Measurements from ENCODE around the gene CTRB2. TPM values are rescaled to one million over a fixed set of nuclear protein-coding genes. Genes with fewer than 3 reads are reported as not detected.

Gene CTRB2
- total RNA-seq, 3 donors from 2014 or later: not detected

DNA sequence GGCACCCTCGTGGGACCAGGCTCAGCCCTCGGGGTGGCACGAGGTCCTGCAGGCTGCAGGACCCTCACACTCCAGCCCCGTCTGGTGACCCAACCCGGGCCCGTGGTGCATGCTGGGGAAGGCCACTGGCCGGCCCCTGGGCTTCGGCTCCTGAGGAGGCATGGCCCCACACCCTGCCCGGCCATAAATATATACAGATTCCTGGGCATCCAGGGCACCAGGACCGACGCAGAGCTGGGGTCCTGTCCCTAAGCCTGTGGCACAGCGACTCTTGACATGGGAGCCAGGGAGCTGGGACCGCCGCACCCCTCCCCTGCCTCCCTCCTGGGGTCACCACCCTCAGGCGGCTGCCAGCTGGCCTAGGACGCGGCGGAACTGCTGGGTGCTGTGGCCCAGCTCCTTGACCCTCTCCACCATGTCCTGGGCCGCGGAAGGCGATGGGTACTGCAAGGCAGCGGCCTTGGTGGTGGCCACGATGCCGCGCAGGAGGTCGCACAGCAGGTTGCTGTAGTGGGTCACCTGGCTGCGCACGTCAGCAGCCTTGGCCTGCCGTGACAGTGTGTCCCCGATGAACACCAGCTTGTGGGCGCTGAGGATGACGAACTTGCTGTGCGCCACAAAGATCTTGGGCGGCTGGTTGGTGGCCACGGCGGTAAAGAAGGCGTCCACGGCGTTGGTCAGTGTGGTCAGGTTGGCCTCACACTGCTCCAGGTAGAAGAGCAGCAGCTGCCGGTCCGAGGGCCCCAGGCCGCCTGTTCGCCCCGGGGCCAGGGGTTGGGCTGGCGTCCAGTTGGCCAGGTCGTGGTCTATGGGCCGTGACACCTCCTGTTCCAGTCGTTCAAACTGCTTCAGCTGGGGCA is 22.4 kb upstream of the CTRB2 start:
- Histone ChIP-seq H3K36me3 (no peaks in the 10 kb centered on the region), H3K27me3 (peaks cover 0 to 8% of the 10 kb centered on the region in 2 donors), H3K4me1 (peaks cover 0 to 4% of the 10 kb centered on the region in 2 donors), H3K4me3 (no peak overlapping the region), H3K9me3 (no peaks in the 10 kb centered on the region), H3K27ac (no peak overlapping the region)
- no peak for TF ChIP-seq POLR2AphosphoS5 (IDR thresholded peaks at IDR 0.05)
- no peak for TF ChIP-seq POLR2A (IDR thresholded peaks at IDR 0.05)
- TF ChIP-seq, protein P1, sequence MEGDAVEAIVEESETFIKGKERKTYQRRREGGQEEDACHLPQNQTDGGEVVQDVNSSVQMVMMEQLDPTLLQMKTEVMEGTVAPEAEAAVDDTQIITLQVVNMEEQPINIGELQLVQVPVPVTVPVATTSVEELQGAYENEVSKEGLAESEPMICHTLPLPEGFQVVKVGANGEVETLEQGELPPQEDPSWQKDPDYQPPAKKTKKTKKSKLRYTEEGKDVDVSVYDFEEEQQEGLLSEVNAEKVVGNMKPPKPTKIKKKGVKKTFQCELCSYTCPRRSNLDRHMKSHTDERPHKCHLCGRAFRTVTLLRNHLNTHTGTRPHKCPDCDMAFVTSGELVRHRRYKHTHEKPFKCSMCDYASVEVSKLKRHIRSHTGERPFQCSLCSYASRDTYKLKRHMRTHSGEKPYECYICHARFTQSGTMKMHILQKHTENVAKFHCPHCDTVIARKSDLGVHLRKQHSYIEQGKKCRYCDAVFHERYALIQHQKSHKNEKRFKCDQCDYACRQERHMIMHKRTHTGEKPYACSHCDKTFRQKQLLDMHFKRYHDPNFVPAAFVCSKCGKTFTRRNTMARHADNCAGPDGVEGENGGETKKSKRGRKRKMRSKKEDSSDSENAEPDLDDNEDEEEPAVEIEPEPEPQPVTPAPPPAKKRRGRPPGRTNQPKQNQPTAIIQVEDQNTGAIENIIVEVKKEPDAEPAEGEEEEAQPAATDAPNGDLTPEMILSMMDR (IDR thresholded peaks at IDR 0.05): no peak
- intact Hi-C loops (cut with DNase I; ENCODE audit: low total_unique reads): loop anchor here (1.0 kb wide), 1 partner anchor 18 kb away; no protein-coding TSS in a partner anchor
- no peak for DNase-seq (ENCODE audit: low spot score in 2 of 2)

DNA sequence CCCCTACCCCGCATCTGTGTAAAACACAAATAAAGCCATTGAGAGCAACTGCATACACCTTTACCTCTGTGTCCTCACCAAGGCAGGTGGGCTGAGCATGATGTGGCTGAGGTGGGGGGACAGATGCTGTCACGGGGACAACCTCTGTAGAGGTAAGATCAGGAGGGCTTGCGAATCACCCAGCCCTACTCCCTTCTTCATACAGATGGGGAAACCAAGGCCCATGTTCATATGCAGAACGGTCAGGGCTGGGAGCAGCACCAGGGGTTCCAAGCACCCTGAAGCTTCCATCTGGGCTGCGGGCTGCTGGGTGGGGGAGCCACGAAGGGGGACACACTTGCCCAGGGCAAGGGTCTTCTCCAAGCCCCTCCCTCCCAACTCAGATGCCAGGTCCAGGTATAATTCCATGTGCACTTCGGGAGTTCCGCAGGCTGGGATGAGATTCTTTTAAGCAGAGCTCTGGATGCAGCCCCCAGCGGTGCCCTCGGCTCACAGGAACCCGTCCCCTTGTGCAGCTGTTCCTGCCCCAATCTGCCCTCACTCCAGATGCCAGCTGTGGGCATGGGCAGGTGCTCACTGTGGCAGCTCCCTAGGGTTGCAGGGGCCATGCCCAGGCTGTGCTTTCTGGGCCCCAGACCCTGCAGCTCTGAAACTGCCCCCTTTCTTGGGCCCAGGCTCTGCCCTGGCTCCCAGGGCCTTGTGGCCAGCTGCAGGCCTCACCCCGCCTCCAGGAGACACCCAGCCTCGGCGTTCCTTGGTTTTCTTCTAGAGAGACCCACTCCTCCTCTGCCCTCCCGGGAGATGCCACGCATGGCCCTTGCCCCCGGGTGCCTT is 21.4 kb upstream of the CTRB2 start:
- H3K4me3 ChIP-seq: no peak overlapping the region
- H3K9me3 ChIP-seq: no peaks in the 10 kb centered on the region
- TF ChIP-seq POLR2A (IDR thresholded peaks at IDR 0.05) (no peak), POLR2AphosphoS5 (IDR thresholded peaks at IDR 0.05) (no peak)
- TF ChIP-seq, protein P1 (IDR thresholded peaks at IDR 0.05): no peak
- no peaks in the 10 kb centered on the region for H3K36me3 ChIP-seq
- DNase-seq (ENCODE audit: low spot score in 2 of 2): no peak
- no peak overlapping the region for H3K27ac ChIP-seq
- intact Hi-C loops (cut with DNase I; ENCODE audit: low total_unique reads): no loop called here
- H3K27me3 ChIP-seq: peaks cover 0 to 11% of the 10 kb centered on the region in 2 donors
- no peaks in the 10 kb centered on the region for H3K4me1 ChIP-seq

DNA sequence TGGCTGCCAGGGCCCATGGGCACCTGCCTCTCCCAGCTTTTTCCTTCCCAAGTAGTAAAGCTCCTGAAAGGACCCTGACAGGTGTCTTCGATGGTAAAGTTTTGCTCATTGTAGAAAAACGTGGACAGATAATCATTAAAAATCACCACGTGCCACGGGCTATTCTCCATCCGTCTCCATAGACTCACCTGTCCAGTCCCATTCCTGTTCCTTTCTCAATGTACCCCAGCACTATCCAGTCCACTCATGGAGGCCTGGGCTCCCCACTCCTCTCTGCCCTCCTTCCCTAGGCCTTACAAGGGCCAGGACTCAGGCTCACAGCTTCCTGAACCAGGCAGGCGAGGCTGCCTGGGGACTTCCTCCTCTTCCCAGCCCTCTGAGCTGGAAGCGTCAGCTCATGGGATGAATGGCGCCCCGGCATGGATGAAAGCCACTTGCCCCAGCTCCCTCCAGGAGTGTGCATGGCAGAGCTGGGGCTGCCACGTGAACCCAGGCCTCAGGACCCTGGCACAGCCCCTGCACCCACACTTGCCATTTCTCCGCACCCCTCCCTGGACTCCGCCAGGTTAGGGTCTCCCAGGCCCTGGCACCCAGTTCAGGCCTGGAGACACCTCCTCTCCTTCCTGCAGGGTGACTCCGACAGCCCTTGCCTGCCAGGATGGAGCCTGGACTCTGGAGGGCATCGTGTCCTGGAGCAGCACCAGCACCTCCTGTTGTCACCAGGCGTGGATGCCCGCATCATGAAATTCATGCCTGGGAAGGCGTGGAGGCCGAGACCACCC is 20.6 kb upstream of the CTRB2 start:
- Histone ChIP-seq H3K4me1 (no peaks in the 10 kb centered on the region), H3K9me3 (no peaks in the 10 kb centered on the region), H3K27me3 (peaks cover 0 to 11% of the 10 kb centered on the region in 2 donors), H3K27ac (no peak overlapping the region), H3K4me3 (no peak overlapping the region), H3K36me3 (no peaks in the 10 kb centered on the region)
- intact Hi-C loops (cut with DNase I; ENCODE audit: low total_unique reads): no loop called here
- no peak for DNase-seq (ENCODE audit: low spot score in 2 of 2)
- TF ChIP-seq POLR2AphosphoS5 (IDR thresholded peaks at IDR 0.05) (no peak), POLR2A (IDR thresholded peaks at IDR 0.05) (no peak)
- TF ChIP-seq, protein P1 (IDR thresholded peaks at IDR 0.05): no peak

DNA sequence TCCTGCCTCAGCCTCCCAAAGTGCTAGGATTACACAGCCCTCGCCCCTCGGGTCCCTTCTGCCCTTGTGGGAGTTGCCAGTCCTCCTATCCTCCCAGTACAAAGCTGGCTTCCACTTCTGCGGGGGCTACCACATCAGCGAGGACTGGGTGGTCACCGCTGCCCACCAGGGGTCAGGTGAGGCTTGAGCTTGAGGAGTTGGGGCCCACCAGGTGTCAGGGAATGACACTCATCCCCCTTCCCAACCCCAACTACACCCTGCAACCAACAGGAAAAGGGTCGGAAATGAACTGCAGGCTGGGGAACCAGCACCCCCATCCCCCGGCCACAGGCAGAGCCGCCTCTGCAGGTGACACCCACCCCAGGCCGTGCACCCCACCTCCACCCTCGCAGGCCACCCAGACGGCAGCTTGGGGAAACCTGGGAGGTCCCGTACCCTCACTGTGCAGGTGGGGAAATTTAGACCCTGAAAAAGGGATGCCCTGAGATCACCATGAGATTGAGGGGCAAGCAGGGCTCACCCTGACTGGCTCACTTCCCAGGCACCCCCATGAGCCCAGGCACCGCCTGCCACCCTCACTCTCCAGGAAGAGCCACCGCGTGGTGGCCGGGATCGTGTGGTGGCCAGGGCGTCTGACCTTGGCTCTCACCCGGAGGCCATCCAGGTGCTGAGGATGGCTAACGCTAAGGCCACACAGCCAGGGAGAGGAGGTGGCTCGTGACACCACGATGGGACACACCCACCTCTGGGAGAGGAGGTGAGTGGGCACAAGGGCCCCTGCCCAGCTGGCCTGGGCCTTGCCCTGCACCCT is 19.8 kb upstream of the CTRB2 start:
- Histone ChIP-seq H3K4me3 (no peak overlapping the region), H3K36me3 (no peaks in the 10 kb centered on the region), H3K27me3 (peaks cover 0 to 11% of the 10 kb centered on the region in 2 donors), H3K9me3 (no peaks in the 10 kb centered on the region), H3K4me1 (no peaks in the 10 kb centered on the region), H3K27ac (no peak overlapping the region)
- intact Hi-C loops (cut with DNase I; ENCODE audit: low total_unique reads): no loop called here
- no peak for DNase-seq (ENCODE audit: low spot score in 2 of 2)
- no peak for TF ChIP-seq POLR2AphosphoS5 (IDR thresholded peaks at IDR 0.05)

Measured in breast epithelium (tissue), 4 donors.